Measurements from ENCODE around the gene KATNBL1. TPM values are rescaled to one million over a fixed set of nuclear protein-coding genes. Genes with fewer than 3 reads are reported as not detected.
"Not testable (repeated sequence)": the region's sequence is repeated elsewhere in the genome, so short reads cannot be mapped to it uniquely, and the experiment has no call there.

KATNBL1 gene
- total RNA-seq, 2 donors from 2014 or later: 45.8 to 50.3 TPM

DNA sequence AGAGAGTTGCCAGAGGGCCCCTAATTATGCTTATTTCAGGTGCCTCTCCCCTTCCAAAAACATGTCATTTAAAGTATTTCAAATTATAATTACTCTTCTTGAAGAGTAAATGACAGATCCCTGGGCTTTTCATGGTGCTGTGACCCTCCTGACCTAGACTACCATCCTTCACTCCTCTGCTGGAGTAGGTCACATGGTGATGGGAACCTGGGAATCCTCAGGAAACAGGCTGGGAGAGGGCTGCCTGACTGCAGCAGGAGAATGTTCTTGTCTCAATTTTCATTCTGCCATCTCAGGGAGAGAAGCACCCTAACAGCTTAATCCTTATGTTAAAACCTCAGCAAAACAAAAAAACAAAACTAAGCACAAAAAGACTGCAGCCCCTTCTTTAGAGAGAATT, 83.4 kb downstream of the KATNBL1 start:
- Histone ChIP-seq H3K9me3 (no peaks in the 10 kb centered on the region), H3K36me3 (replicated peaks in 1 of 2; ENCODE audit: insufficient read depth in 1 of 2, low read depth in 2 of 2) (no peaks in the 10 kb centered on the region), H3K4me3 (no peak overlapping the region), H3K27me3 (no peaks in the 10 kb centered on the region), H3K4me1 (no peaks in the 10 kb centered on the region), H3K27ac (no peak overlapping the region)
- ATAC-seq (no peak), DNase-seq (no peak)
- intact Hi-C loops (cut with DNase I): no loop called here
- no peak for TF ChIP-seq POLR2A (IDR thresholded peaks at IDR 0.05)
- TF ChIP-seq, protein P1, sequence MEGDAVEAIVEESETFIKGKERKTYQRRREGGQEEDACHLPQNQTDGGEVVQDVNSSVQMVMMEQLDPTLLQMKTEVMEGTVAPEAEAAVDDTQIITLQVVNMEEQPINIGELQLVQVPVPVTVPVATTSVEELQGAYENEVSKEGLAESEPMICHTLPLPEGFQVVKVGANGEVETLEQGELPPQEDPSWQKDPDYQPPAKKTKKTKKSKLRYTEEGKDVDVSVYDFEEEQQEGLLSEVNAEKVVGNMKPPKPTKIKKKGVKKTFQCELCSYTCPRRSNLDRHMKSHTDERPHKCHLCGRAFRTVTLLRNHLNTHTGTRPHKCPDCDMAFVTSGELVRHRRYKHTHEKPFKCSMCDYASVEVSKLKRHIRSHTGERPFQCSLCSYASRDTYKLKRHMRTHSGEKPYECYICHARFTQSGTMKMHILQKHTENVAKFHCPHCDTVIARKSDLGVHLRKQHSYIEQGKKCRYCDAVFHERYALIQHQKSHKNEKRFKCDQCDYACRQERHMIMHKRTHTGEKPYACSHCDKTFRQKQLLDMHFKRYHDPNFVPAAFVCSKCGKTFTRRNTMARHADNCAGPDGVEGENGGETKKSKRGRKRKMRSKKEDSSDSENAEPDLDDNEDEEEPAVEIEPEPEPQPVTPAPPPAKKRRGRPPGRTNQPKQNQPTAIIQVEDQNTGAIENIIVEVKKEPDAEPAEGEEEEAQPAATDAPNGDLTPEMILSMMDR (IDR thresholded peaks at IDR 0.05): no peak

DNA sequence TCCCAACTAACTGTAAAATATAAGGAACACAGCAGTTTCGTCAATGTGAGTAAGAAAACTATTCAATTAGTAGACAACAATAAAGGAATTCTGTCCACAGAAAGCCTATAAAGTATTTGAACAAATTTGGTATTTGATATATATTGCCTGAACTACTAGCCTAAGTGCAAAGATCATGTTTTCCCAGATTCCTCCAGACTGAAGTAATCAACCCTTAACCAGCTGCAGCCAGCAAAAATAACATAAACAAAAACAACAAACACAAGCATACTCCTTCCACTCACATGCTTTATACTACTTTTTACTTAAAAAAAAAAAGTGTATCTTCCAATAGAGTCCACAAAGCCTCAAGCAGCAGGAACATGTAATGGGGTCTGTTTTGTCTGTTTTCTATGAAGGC, 84.0 kb downstream of the KATNBL1 start:
- intact Hi-C loops (cut with DNase I): no loop called here
- ATAC-seq: no peak
- no peak for TF ChIP-seq POLR2A (IDR thresholded peaks at IDR 0.05)
- TF ChIP-seq, protein P1 (IDR thresholded peaks at IDR 0.05): no peak
- Histone ChIP-seq H3K4me1 (no peaks in the 10 kb centered on the region), H3K4me3 (no peak overlapping the region), H3K9me3 (no peaks in the 10 kb centered on the region), H3K27me3 (no peaks in the 10 kb centered on the region), H3K36me3 (replicated peaks in 1 of 2; ENCODE audit: insufficient read depth in 1 of 2, low read depth in 2 of 2) (no peaks in the 10 kb centered on the region), H3K27ac (no peak overlapping the region)
- WGBS, 2 donors: 24 to 45% methylated on average over 1 of the region's 1 CpG
- DNase-seq: no peak

DNA sequence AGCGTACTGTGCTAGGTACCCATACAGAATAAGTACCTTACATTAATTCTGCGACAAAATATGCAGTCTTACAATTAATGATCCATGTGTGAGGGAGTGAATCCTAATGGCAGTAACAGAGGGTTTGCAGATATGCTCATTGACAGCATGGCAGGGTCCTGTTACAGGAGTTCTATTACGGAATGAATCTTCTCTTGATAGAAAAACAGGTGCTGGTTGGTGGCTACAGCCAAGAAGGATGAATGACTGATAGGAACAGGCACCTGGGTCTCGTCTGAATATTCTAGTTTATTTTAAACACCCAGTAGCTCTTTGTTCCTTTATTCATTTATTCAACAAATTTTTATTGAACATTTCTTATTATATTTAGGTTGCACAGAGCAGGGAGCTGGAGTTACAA, 85.2 kb downstream of the KATNBL1 start:
- no peak overlapping the region for H3K4me3 ChIP-seq
- no peak overlapping the region for H3K27ac ChIP-seq
- TF ChIP-seq, protein P1 (IDR thresholded peaks at IDR 0.05): no peak
- no peak for TF ChIP-seq POLR2A (IDR thresholded peaks at IDR 0.05)
- no peaks in the 10 kb centered on the region for H3K36me3 ChIP-seq (replicated peaks in 1 of 2; ENCODE audit: insufficient read depth in 1 of 2, low read depth in 2 of 2)
- no peak for DNase-seq
- intact Hi-C loops (cut with DNase I): no loop called here
- H3K27me3 ChIP-seq: no peaks in the 10 kb centered on the region
- H3K9me3 ChIP-seq: no peaks in the 10 kb centered on the region
- no peaks in the 10 kb centered on the region for H3K4me1 ChIP-seq
- ATAC-seq: no peak
- WGBS, 2 donors: 69 to 78% methylated on average over 4 of the region's 4 CpGs

DNA sequence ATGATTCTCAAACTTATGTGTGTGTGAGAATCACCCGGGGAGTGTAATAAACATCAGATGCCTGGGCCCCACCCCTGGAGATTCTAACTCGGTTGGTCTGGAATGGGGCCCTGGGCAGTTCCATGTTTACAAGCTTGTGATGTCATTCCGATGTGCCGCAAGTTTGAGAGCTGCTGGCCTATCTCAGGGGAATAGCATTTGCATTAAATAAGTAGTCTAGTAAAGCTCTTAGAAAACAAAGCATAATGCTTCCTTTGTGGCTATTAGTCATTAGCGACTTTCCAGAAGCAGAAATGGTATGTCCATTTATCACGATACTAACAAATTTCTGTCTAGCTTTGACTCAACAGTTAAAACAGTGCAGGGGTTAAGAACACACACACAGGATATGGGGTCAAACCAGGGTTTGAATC, 87.1 kb downstream of the KATNBL1 start:
- Histone ChIP-seq H3K4me1 (no peaks in the 10 kb centered on the region), H3K9me3 (no peaks in the 10 kb centered on the region), H3K36me3 (replicated peaks in 1 of 2; ENCODE audit: insufficient read depth in 1 of 2, low read depth in 2 of 2) (no peaks in the 10 kb centered on the region), H3K27ac (no peak overlapping the region), H3K4me3 (no peak overlapping the region), H3K27me3 (no peaks in the 10 kb centered on the region)
- DNase-seq: no peak
- intact Hi-C loops (cut with DNase I): no loop called here
- 20 to 24% methylated on average over 6 of the region's 6 CpGs for WGBS, 2 donors
- TF ChIP-seq, protein P1 (IDR thresholded peaks at IDR 0.05): no peak
- TF ChIP-seq POLR2A (IDR thresholded peaks at IDR 0.05): no peak
- no peak for ATAC-seq

DNA sequence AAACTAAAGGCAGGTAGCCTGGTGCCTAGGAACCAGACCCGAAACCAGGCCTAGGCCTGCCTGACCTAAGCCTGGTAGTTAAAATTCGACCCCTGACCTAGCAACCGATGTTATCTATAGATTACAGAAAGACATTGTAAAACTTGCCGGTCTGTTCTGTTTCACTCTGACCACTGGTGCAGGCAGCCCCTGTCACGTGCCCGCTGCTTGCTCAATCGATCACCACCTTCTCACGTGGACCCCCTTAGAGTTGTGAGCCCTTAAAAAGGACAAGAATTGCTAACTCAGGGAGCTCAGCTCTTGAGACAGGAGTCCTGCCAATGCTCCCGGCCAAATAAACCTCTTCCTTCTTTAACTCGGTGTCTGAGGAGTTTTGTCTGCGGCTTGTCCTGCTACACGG, 88.1 kb downstream of the KATNBL1 start:
- H3K4me1 ChIP-seq; ATAC-seq; H3K4me3 ChIP-seq; DNase-seq; H3K27me3 ChIP-seq; H3K36me3 ChIP-seq (replicated peaks in 1 of 2; ENCODE audit: insufficient read depth in 1 of 2, low read depth in 2 of 2); H3K9me3 ChIP-seq; intact Hi-C loops (cut with DNase I); H3K27ac ChIP-seq: not testable (repeated sequence)
- WGBS, 2 donors: 72 to 82% methylated on average over 12 of the region's 12 CpGs

DNA sequence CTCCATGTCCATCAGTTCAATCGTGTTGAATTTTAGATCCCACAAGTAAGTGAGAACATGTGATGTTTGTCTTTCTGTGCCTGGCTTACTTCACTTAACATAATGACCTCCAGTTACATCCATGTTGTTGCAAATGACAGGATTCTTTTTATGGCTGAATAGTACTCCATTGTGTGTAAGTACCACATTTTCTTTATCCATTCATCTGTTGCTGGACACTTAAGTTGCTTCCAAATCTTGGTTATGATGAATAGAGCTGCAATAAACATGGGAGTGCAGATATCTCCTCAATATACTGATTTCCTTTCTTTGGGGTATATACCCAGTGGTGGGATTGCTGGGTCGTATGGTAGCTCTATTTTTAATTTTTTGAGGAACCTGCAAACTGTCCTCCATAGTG, 89.5 kb downstream of the KATNBL1 start:
- WGBS, 2 donors: 35 to 44% methylated on average over 2 of the region's 2 CpGs
- intact Hi-C loops (cut with DNase I); ATAC-seq: not testable (repeated sequence)

More for the DNA sequence above, 89.5 kb downstream of the KATNBL1 start:
- H3K27me3 ChIP-seq; H3K9me3 ChIP-seq; H3K4me3 ChIP-seq; H3K36me3 ChIP-seq (replicated peaks in 1 of 2; ENCODE audit: insufficient read depth in 1 of 2, low read depth in 2 of 2); H3K4me1 ChIP-seq; H3K27ac ChIP-seq; DNase-seq: not testable (repeated sequence)
